ENCODE measurements around the gene HERPUD1. TPM values are rescaled to one million over a fixed set of nuclear protein-coding genes. Genes with fewer than 3 reads are reported as not detected.

HERPUD1 gene
- total RNA-seq, 1 donor from 2014 or later = 16.1 TPM

DNA sequence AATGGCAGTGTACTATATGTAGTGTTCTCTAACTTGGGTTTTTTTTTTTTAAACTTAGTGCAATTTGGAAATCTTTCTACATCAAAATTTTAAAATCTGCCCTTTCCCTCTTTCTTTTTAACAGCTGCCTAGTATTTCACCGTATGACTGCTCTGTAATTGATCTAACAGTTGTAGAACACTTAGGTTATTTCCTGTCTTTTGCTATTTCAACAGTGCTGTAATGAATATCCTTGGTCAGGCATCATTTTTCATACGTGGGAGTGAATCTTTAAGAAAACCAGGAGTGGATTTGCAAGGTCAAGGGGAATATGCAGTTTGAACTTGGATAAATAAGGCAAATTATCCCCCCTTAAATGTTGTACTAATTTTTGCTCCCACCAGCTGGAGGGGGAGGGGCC is 61.3 kb downstream of the HERPUD1 start:
- H3K4me2 ChIP-seq = no peak overlapping the region
- TF ChIP-seq EZH2phosphoT487 (IDR thresholded peaks at IDR 0.05) (no peak), EZH2 (IDR thresholded peaks at IDR 0.05) (no peak)
- TF ChIP-seq, protein P1, sequence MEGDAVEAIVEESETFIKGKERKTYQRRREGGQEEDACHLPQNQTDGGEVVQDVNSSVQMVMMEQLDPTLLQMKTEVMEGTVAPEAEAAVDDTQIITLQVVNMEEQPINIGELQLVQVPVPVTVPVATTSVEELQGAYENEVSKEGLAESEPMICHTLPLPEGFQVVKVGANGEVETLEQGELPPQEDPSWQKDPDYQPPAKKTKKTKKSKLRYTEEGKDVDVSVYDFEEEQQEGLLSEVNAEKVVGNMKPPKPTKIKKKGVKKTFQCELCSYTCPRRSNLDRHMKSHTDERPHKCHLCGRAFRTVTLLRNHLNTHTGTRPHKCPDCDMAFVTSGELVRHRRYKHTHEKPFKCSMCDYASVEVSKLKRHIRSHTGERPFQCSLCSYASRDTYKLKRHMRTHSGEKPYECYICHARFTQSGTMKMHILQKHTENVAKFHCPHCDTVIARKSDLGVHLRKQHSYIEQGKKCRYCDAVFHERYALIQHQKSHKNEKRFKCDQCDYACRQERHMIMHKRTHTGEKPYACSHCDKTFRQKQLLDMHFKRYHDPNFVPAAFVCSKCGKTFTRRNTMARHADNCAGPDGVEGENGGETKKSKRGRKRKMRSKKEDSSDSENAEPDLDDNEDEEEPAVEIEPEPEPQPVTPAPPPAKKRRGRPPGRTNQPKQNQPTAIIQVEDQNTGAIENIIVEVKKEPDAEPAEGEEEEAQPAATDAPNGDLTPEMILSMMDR (IDR thresholded peaks at IDR 0.05) = no peak
- H3K79me2 ChIP-seq (ENCODE audit: low read depth) = no peaks in the 10 kb centered on the region
- H3K9me3 Mint-ChIP-seq = no peaks in the 10 kb centered on the region
- no peak overlapping the region for H3K27ac Mint-ChIP-seq
- H3F3A ChIP-seq (ENCODE audit: low read depth) = no peaks in the 10 kb centered on the region
- H3K27me3 Mint-ChIP-seq (ENCODE audit: insufficient read depth, low read depth) = peaks cover 32% of the 10 kb centered on the region
- no peaks in the 10 kb centered on the region for H4K20me1 ChIP-seq (ENCODE audit: low read depth)
- peaks cover 6% of the 10 kb centered on the region for H3K4me1 ChIP-seq
- H3K9ac ChIP-seq = no peak overlapping the region
- H3K4me3 ChIP-seq = no peak overlapping the region
- peaks cover 40% of the 10 kb centered on the region for H3K27me3 ChIP-seq
- H3K4me1 Mint-ChIP-seq = peaks cover 11% of the 10 kb centered on the region
- H3K4me3 Mint-ChIP-seq = no peak overlapping the region
- no peak overlapping the region for H2AFZ ChIP-seq (replicated peaks)
- no peaks in the 10 kb centered on the region for H3K36me3 Mint-ChIP-seq
- H3K36me3 ChIP-seq = no peaks in the 10 kb centered on the region
- H3K27ac ChIP-seq = no peak overlapping the region
- H3K9me3 ChIP-seq (ENCODE audit: low read depth) = no peaks in the 10 kb centered on the region
- no peak for DNase-seq (ENCODE audit: low spot score)

DNA sequence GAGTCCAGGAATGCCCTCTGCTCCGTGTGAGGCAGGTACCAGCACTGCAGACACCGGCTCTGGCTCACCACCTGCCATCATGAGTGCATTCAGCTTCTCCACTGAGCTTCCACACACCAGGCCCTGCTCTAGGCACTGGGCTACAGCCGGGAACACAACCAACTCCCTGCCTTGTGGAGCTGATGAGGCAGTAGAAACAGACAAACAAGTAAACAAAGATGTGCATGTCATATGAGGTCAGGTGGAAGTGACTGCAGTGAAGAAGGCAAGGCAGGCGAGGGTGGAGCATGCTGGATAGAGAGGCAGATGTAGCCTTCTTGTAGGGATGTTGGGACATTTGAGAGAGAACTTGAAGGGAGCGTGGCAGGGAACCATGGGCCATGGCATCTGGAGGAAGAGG is 62.4 kb downstream of the HERPUD1 start:
- Histone ChIP-seq H3K9me3 (ENCODE audit: low read depth) (no peaks in the 10 kb centered on the region), H3F3A (ENCODE audit: low read depth) (no peaks in the 10 kb centered on the region), H3K36me3 (no peaks in the 10 kb centered on the region), H3K9ac (no peak overlapping the region), H3K27ac (no peak overlapping the region), H3K79me2 (ENCODE audit: low read depth) (no peaks in the 10 kb centered on the region), H3K4me2 (no peak overlapping the region), H3K27me3 (peaks cover 28% of the 10 kb centered on the region), H2AFZ (replicated peaks) (no peak overlapping the region), H3K4me3 (no peak overlapping the region), H4K20me1 (ENCODE audit: low read depth) (no peaks in the 10 kb centered on the region), H3K4me1 (peaks cover 15% of the 10 kb centered on the region)
- Mint-ChIP-seq H3K4me3 (no peak overlapping the region), H3K36me3 (no peaks in the 10 kb centered on the region), H3K9me3 (no peaks in the 10 kb centered on the region), H3K4me1 (peaks cover 15% of the 10 kb centered on the region), H3K27ac (no peak overlapping the region), H3K27me3 (ENCODE audit: insufficient read depth, low read depth) (peaks cover 27% of the 10 kb centered on the region)
- TF ChIP-seq, protein P1 (IDR thresholded peaks at IDR 0.05) = no peak
- TF ChIP-seq EZH2 (IDR thresholded peaks at IDR 0.05) = no peak
- no peak for TF ChIP-seq EZH2phosphoT487 (IDR thresholded peaks at IDR 0.05)
- no peak for DNase-seq (ENCODE audit: low spot score)

Small RNA genes lying within 50 kb of the gene (microRNA-seq; reads per million reads assigned to microRNA genes)
- gene MIR6863 = not detected

Other genes with a start within 250 kb of the HERPUD1 start
- gene MT1X, start 249.7 kb upstream of the HERPUD1 start, total RNA-seq (ENCODE audit: low replicate concordance) = 4.4 TPM in 1 of 2 replicates, not detected in the other
- gene NUP93, start 202.0 kb upstream of the HERPUD1 start, total RNA-seq (ENCODE audit: low replicate concordance) = 116 and 128 TPM in 2 replicates
- not detected in 2 replicates for gene SLC12A3, start 66.9 kb upstream of the HERPUD1 start, total RNA-seq (ENCODE audit: low replicate concordance)
- 0.28 TPM in 1 of 2 replicates, not detected in the other for gene CETP, start 29.8 kb downstream of the HERPUD1 start, total RNA-seq (ENCODE audit: low replicate concordance)
- not detected in 2 replicates for gene NLRC5, start 57.4 kb downstream of the HERPUD1 start, total RNA-seq (ENCODE audit: low replicate concordance)
- gene CPNE2, start 160.4 kb downstream of the HERPUD1 start, total RNA-seq (ENCODE audit: low replicate concordance) = 19.8 and 26.9 TPM in 2 replicates

Data from neural progenitor cell (in vitro differentiated cells).